Middle frontal gyrus (tissue), 1 donor: ENCODE measurements around the gene WIPF1.

Experiments
- DNase-seq: peaks from one replicate; pipeline ENCODE4 v3.0.0-alpha.2; 2015; ENCODE audit warnings: low spot score; ENCODE audit errors: extremely low spot score

The WIPF1 gene

GRCh38 chr2:174595891-174596397 is 1.7 kb downstream of the WIPF1 start:
- DNase-seq = no peak

- no peak for DNase-seq
Measured at GRCh38 chr2:174595116-174595809, 2.3 kb downstream of the WIPF1 start.

GRCh38 chr2:174594456-174594855 is 3.1 kb downstream of the WIPF1 start:
- DNase-seq = no peak

GRCh38 chr2:174593574-174594203 is 3.9 kb downstream of the WIPF1 start:
- no peak for DNase-seq

- DNase-seq = no peak
Measured at GRCh38 chr2:174593041-174593440, 4.6 kb downstream of the WIPF1 start.

GRCh38 chr2:174591740-174592139 is 5.9 kb downstream of the WIPF1 start:
- no peak for DNase-seq

- no peak for DNase-seq
Measured at GRCh38 chr2:174590928-174591648, 6.5 kb downstream of the WIPF1 start.

GRCh38 chr2:174590346-174590745 is 7.3 kb downstream of the WIPF1 start:
- DNase-seq = no peak

- DNase-seq = no peak
Measured at GRCh38 chr2:174589334-174589733, 8.3 kb downstream of the WIPF1 start.

GRCh38 chr2:174588463-174588862 is 9.1 kb downstream of the WIPF1 start:
- DNase-seq = no peak

GRCh38 chr2:174587579-174587978 is 10.0 kb downstream of the WIPF1 start:
- no peak for DNase-seq

GRCh38 chr2:174586418-174587295 is 10.9 kb downstream of the WIPF1 start:
- DNase-seq = no peak

GRCh38 chr2:174585657-174586252 is 11.8 kb downstream of the WIPF1 start:
- no peak for DNase-seq

- no peak for DNase-seq
Measured at GRCh38 chr2:174585146-174585545, 12.5 kb downstream of the WIPF1 start.

GRCh38 chr2:174581491-174581890 is 16.1 kb downstream of the WIPF1 start:
- no peak for DNase-seq

- no peak for DNase-seq
Measured at GRCh38 chr2:174580951-174581350, 16.7 kb downstream of the WIPF1 start.

GRCh38 chr2:174577967-174578589 is 19.5 kb downstream of the WIPF1 start:
- no peak for DNase-seq

GRCh38 chr2:174575124-174575776 is 22.4 kb downstream of the WIPF1 start:
- no peak for DNase-seq

- no peak for DNase-seq
Measured at GRCh38 chr2:174574657-174575056, 22.9 kb downstream of the WIPF1 start.

GRCh38 chr2:174573621-174574081 is 24.0 kb downstream of the WIPF1 start:
- no peak for DNase-seq
